CD4-positive, alpha-beta T cell treated with Interleukin-1 beta for 1 hour (primary cell): Measurements from ENCODE around the gene ZNF81.
"Not testable (repeated sequence)": the region's sequence is repeated elsewhere in the genome, so short reads cannot be mapped to it uniquely, and the experiment has no call there.

Experiments
- DNase-seq, 2 donors: peaks; one replicate each; pipeline ENCODE4 v3.0.0-alpha.2; 2020 to 2022

ZNF81 gene

GRCh38 chrX:47846040-47846439 lies 9.3 kb downstream of the ZNF81 start:
- DNase-seq = no peak

DNA sequence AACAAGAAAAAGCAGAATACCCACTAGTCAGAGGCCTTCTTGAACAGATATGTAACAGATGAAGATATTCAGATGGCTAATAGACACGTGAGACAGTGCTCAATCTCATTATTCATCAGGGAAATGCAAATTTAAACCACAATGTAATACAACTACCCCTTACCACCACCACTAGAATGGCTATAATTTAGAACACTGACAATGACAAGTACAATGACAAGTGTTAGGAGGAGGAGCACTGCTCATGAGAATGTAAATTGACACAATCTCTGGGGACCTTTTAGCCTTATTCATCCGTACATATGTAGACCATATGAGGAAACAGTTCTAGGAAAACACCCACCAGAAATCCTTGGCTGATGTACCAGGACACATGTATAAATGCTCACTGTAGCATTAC lies 13.1 kb downstream of the ZNF81 start:
- DNase-seq = no peak

DNA sequence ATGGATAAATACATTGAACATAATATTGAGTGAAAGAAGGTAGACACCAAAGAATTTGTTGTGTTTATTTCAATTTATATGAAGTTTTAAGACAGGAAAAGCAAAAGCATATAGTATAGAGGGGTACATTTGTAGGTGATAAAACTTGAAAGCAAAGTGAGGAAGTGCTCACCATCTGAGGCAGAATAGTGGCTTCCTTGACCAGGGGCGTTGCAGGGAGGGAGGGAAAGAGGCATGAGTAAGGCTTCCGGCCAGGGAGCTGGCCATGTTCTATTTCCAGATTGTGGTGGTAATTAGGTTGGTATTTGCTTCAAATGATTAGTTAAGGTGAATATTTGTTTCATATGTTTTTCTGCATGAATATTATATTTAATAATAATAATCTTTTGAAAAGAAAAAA lies 13.7 kb downstream of the ZNF81 start:
- DNase-seq = not testable (repeated sequence)

DNA sequence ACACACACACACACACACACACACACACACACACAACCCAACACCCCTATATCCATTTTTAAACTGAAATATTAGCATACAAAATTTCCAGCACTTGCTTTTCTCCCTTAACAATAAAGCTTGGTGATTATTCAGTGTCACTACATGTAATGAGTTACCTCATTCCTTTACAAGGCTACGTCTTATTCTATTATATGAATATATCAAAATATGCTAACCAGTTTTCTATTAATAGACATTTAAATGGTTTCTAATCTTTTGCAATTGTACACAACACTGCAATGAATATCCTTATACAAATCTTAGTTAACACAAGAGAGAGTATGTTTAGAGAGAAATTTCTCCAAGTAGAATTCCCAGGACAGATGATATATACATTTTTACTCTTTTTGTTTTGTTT lies 14.2 kb downstream of the ZNF81 start:
- DNase-seq = no peak

- peak; percentile 31 for DNase-seq
Observed at GRCh38 chrX:47854474-47854873, 17.8 kb downstream of the ZNF81 start.

DNA sequence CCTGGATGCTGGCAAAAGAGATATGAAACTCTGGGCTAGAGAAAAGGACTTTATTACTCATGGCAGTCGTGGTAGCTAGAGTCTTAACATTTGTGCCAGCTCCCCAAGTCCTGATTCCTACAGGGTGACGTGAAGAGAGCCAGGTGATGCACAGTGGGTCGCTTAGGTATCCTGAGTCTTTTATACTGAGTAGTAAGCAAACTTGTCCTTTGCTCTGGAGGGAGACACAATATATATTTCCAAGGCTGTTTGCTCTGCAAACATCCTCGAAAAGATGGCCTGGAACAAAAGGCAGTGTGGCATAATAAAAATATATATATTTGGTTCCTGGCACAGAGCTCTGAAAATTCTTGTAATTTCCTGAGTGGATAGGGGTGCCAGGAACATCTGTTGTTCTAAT lies 23.0 kb downstream of the ZNF81 start:
- no peak for DNase-seq

- DNase-seq = no peak
Observed at GRCh38 chrX:47862680-47863079, 26.0 kb downstream of the ZNF81 start.

DNA sequence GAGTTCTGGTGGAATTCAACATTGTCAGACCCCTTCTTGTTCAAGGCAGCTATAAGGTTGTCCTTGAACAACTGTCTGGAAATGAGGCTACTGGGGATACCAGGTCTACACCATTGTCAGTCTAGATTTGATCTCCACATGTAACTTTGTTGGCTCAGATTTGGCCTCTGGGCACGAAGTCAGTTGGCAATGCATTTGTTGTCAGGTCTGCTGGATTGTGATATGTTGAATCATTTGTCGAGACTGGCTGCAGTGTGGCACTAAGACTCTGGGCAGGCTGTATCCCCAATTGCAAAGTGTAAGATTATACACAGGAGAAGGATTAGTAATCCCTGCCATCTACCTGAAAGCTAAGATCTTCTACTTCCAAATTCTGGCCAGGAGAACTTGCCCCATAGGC lies 26.5 kb downstream of the ZNF81 start:
- no peak for DNase-seq

- DNase-seq = no peak
Observed at GRCh38 chrX:47864300-47864699, 27.6 kb downstream of the ZNF81 start.

DNA sequence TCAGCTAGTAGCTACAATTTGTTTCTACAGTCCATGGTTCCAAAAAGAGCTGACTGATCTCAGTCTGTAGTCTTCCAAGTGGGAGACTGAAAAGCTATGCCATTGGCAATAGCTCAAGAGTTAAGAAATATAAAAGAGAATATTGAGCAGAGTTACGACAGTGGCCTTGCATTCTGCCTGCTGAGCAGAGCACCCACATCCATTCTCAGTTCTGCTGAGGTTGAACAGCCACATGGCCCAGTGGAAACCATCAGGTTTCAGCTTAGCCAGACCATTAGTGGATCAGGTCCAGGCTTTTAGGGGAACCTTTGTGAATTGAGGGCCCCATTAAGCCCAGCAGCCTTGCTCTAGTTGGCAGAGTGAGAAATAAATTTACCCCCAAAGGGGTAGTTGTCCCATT lies 28.1 kb downstream of the ZNF81 start:
- DNase-seq = no peak

DNA sequence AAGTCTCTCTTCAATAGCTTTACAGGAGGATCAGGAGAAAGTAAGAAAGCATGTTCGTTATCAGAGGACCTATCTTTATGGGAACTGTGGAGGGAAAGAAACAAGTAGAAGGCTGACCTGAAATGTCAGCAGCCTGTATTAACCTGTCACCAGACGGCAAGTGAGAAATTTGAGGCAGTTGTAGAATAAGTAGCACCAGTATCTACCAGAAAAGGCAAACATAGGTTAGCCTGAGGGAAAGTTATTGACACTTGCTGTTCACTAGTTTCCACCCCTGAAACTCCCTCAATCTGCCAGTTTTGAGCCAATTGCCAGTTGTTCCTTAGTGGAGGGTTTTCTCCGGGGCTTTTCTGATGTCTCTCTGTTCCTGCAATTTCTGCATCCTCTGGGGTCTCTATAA lies 36.4 kb downstream of the ZNF81 start:
- DNase-seq = no peak

DNA sequence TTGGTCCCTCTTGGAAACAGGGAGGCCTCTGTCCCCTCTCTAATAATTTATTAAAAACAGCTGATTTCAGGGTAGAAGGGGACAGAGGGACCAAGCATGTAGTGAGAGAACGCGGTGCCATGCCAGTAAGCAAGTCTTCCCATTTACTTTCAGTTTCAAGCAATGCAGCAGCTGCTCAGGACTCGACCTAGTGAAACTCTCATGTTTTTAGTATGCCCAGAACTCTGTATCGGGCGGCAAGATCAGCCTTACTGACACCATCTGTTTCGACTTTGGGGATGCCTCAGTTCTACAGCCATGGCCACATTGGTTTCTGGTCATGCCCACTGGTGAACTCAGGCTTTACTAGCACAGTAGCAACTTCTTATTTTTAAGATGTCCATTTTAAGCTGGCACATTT lies 40.6 kb downstream of the ZNF81 start:
- DNase-seq = no peak

GRCh38 chrX:47878198-47878597 lies 41.5 kb downstream of the ZNF81 start:
- no peak for DNase-seq

- DNase-seq = no peak
Observed at GRCh38 chrX:47879463-47879862, 42.8 kb downstream of the ZNF81 start.

DNA sequence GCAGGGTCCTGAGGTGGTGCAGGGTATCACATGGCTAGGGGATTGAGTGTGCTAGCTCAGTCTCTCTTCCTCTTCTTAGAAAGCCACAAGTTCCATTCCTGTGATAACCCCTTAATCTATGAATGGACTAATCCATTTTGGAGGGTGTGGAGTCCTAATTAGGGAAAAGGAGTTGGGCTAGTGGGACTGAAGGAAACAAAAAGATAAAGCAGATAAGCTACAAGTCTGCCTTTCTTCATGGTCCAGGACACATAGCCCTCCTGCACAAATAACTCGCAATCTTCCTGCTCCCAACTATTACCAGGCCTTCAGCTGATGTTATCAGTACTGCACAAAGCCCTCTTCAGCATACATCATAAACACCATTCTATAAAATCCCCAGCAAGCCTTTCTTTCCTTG lies 44.2 kb downstream of the ZNF81 start:
- no peak for DNase-seq

- no peak for DNase-seq
Observed at GRCh38 chrX:47885501-47885900, 48.8 kb downstream of the ZNF81 start.

DNA sequence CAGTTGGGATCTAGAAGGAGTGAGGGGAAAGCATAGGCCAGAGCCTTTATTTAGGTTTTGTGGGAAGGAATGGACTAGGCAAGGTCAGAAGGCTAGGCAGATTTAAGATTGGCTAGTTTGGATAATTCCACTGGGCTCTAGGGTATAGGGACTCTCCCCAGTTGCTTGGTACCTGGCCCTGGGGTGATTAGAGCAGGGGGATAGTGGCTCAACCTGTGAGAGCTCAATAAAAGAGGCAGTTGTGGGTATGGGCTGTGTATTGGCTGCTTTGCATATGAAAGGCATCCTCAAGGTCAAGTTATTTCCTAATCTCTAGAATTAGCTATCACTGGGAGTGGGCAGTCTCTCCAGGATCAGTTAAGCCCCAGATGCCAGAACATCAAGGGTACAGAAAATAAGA lies 61.3 kb downstream of the ZNF81 start:
- DNase-seq = no peak

- no peak for DNase-seq
Observed at GRCh38 chrX:47900833-47901232, 64.1 kb downstream of the ZNF81 start.

DNA sequence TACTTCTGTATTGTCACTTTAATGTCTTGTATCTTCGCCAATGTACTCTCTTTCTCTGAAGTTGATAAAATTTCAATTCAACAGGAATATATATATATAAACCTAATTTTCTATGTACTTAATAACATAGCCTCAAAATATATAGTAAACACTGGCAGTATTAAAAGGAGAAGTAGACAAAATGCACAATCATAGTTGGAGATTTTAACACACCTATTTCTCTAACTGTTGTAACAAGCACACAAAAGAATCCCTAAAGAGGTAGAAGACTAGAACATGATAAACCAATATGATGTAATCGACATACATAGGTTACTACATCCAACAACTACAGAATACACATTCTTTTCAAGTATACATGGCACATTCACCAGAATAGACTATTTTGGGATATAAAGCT lies 65.5 kb downstream of the ZNF81 start:
- no peak for DNase-seq

GRCh38 chrX:47915886-47916493 lies 79.3 kb downstream of the ZNF81 start:
- DNase-seq = no peak

DNA sequence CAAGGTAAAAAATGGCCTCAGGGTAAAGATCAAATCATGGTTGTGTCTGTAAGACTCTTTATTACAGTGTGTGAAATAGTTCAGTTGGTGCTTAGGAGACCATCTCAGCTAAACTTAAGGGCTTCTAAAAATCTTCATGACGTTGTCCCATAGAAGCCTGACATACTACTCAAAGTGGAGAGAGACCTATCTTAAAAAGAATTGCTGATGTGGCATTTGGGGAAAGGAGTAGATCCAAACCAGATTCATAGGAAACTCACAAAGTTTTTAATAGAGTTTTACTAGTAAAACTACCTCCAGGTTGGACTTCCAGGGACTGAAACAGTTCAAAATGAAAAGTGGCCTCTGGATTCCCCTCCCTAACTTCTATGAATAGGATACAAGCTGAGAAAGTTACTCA lies 81.6 kb downstream of the ZNF81 start:
- DNase-seq = no peak

- DNase-seq = no peak
Observed at GRCh38 chrX:47927212-47927611, 90.5 kb downstream of the ZNF81 start.

DNA sequence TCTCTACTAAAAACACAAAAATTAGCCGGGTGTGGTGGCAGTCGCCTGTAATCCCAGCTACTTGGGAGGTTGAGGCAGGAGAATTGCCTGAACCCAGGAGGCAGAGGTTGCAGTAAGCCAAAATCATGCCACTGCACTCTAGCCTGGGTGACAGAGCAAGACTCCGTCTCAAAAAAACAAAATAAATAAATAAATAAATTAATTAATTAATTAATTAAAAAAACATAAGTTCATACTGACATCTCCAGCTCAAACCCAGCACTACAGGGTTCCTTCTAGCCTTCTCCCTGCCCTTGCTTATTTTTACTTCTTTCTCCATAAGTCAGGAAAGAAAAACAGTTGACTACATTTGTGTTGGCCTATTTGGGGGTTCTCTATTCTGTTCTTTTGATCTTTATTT lies 95.3 kb downstream of the ZNF81 start:
- DNase-seq = not testable (repeated sequence)

DNA sequence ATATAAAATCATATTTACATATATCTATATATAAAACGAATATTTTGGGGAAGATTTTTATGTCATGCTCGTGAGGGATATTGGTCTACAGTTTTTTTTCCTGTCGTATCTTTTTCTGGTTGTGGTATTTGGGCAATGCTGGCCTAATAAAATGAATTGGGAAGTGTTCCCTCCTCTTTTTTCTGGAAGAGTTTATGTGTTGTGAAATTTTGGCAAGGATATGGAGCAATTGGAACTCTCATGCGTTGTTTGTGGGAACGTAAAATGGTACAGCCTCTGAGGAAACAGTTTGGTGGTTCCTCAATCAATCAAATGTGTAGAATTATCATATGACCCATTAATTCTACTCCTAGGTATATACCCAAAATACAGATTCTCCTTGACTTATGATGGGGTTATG lies 97.2 kb downstream of the ZNF81 start:
- DNase-seq = no peak

DNA sequence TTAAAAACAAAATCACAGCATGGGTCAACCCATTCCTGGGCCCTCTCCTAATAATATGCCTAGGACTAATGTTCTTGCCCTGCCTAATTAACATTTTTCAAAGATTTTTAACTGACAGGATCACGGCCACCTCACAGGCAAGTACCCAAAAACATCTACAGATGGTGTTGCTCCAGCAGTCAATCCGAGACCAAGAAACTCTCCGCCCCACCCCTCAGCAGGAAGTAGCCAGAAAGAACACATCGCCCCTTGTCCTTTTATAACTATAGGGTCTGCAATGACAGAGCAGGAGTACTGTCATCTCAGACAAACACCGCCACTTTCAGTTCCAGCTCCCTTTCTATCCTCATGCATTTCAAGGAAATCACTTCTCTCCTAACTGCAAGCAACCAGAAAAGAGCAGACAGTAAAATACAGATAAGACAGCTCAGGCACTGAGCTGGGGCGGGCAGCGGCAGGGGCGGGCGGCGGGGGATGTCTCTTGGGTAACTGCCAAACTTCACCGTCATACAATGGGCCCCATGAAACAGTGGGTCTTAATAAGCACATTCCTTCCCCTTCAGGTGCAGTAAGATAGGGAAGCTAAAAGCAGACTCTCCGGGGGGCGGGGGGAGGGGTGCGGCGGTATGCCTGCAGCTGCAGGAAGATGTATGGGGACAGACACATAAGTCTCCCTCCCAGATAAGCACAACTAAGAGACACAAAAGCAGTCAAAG lies 99.7 kb downstream of the ZNF81 start:
- DNase-seq = peak in 1 of 2 donors; percentile 11
